Measurements from ENCODE around the gene NEUROD6.
A peak's percentile ranks its signal among the peaks of the same experiment; 100 is the strongest.

The NEUROD6 gene

DNA sequence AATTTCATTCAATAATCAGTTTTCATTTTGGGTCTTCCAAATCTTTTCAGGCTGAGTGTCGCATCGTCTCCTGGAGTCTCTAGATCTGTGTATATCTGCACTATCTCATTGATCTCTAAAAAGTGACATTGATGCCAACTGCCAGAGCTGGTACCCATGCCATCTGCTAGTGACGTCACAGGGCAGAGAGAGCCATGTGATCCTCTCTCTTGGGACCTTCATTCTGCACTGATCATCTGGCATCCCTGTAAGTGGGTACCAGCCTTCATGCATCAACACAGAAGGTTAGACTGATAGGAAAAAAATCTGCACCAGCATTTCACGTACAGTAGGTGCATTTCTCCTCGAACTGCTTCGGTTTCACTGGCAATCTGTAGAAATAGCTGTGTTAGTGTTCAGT, at the start of gene NEUROD6:
Gene NEUROD6 (minus strand): TSS at position 124 of the 400 bp plus-strand sequence. CDS start 1,458 bp downstream, outside the sequence.
- no peak for DNase-seq

DNA sequence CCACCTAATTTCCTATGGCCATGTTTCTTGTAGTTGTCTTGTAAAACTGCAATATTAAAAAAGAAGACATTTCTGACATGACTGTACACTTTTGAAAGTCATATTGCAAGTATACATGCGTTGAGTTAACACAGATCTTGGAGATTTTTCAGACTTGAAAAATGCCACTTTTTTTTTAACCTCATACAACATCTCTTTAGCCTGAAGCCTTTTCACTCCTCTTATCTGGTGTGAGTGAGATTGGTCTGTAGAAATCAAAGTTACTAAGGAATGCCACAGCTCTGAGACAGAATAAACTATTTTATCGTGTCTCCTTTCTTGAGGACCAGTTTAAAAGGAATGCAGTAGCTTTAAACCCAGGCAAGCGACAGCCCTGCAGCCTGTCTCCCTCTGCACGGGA, 43.9 kb upstream of the NEUROD6 start:
- DNase-seq: no peak

DNA sequence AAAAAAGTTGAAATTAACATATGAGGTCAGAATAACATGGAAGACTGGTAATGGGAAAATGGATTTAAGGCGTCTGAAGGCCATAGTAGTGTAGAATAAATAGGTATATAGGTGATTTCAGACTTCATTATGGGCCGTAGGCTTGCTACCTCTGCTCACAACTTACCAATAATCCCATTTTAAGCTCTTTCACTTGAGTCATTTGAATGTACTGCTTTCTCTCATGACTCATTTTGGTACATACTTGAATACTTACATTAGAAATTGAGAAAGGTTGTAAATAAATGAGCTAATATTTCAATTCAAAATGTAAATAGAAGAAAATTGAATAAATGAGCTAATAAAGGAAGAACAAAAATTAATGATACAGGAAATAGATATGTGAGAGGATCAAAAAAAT, 42.2 kb upstream of the NEUROD6 start:
- DNase-seq: no peak

DNA sequence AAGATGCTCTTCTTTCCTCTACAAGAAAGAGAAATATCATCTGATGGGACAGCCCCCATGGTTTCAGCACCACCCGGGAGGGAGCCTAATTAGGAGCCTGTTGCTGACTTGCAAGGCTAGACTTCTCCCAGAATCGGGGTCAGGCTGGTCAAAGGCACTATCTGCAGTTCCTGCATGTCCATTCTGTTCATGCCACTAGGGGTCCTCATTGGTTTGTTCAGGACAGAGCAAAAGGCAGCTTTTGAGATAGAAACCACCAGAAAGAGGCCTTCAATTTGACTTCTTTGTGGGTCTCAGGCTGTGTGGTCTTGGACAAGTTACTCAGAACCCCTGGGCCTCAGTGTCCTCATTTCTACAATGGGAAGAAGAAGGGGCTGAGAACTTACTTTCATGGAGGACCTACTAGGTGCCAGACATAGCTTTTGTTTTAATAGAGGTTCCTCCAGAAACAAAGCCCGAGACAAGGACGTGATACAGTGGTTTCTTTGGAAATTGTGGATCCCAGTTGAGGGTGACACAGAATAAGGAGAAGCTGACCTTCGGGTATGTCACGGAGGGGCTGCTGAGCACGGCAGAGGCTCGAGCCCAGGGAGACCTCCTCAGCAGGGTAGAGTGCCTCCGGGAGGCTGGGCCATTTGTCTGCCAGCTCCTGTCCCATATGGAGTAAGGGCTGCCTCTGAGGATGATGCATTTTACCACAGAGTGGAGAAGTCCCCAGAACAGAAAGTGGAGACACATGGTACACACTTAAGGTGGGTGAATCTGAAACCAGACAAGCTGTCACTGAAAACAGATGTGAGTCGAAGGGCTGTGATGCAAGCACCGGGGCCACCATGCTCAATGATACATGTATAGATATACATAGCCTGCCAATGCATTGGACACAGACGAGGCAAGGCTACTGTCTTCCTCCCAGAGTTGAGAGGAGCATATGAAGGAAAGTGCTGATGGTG, 33.1 kb upstream of the NEUROD6 start:
- DNase-seq: peak; percentile 5 to 40

DNA sequence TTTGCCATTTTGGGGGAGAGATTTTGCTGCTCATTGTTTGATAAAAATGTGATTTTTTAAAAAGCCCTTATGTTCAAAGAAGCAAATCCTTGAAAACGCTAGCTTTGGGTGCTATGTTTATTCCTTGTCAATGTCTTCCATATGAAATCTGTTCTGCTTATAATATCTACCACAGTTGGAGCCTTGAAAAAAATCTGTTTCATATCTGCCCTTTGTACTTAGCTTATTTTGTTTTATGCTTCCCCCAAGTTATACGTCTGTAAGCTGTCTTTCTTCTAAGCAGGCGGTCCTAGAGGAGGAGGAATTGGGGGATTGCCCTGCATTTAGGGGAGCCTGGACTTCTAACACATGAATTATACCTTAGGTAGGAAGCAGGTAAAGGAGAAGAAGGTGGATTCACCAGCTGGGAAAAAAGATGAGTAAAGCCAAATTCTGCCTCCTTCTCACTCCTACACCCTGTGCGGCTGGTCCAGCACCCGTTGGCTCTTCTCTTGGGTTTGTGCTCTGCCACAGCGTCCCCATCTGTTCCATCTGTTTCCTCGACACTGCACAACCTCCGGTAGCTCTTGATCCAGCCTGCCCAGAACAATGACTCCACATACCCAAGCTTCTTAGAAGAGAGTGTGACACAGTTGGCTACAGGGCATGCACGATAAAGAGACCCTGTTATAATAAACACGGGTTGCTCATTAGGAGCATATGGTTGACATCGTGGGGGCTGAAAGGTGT, 31.9 kb upstream of the NEUROD6 start:
- DNase-seq: no peak

DNA sequence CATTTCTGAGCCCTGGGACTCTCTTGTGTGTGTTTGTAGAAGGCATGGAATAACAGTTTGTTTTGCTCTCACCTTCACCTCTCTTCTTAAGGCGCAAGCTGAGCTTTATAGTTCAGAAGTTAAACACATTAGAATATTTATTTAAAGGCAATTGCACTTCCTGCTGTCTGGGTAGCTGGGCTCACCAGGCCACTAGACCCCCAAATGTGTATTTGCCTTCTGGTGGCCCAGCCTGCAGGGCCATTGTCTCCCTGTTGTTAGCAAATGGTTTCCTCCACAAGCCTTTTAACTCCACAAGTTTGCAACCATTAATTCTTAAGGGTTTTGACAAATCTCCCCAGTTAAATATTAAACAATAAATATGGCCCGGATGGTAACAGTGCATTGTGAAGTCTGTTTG, 31.1 kb upstream of the NEUROD6 start:
- no peak for DNase-seq

DNA sequence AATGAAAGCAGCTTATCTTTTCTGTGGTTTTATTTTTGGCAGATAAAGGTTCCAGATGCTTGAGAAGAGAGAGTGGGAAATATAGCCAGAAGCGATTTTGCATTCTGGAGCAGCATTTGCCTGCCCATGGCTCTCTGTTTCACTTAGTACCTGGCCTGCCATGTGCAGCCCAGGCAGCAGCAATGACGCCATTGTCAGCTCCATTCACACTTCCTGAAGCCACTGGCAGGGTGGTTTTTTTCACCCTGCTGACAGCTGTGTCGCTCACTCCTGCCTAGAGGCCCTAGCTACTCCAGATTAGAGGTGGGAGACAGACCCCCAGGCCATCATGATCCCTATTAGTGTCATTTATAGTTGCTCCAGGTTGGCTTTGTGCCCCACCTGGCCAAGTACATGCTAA, 30.1 kb upstream of the NEUROD6 start:
- no peak for DNase-seq

DNA sequence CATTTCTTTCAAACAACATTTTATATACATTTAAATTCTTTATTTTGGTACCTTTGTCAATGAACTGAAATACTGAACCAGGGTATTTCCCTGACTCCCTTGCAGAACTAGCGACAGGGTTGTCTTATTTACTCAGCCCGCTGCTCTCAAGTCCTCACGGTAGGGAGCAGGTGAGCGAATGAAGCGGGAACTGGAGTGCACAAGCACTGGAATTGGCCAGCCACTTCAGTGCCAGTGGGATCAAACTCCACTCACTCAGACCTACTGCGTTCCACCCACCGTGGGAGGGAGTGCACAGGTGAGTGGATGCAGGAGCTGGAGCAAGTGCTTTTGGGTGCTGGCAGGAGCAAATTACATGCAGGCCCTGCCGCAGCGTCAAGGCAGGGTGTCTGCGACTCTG, 28.1 kb upstream of the NEUROD6 start:
- DNase-seq: no peak

DNA sequence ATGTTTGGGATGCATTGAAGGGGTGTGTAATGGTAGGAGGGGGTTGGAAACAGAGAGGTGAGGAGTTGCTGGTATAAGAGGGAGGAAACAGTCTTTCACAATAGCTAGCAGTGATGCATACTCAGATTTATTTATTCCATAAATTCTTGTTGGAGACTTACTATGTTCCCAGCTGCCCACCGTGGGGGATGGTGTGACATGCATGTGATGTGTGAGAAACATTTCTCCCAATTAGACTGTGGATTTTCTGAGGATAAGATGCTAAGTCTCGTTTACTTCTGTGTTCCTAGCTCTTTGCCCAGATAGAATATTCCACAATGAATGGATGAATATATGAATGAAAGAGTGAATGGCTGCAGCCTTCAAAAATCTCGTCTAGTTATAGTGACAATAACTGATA, 23.0 kb upstream of the NEUROD6 start:
- DNase-seq: no peak

DNA sequence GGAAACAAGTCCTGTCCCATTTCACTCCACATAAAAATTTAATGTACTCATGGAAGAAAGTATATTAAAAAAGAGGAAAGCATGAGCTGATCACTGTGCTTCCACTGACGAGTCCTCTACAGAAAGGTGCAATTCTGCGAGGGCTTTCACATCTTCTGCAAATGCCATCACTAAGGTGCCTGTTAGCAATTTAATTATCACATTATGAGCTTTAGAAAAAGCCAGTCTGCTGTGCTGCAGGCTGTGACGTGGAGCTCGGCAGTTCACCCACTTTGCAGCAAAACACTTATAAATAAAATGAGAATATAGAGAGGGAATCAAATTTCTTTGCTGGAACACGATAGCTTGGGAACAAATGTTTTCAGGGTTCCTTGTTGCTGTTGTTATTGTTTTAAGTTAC, 22.5 kb upstream of the NEUROD6 start:
- DNase-seq: no peak

DNA sequence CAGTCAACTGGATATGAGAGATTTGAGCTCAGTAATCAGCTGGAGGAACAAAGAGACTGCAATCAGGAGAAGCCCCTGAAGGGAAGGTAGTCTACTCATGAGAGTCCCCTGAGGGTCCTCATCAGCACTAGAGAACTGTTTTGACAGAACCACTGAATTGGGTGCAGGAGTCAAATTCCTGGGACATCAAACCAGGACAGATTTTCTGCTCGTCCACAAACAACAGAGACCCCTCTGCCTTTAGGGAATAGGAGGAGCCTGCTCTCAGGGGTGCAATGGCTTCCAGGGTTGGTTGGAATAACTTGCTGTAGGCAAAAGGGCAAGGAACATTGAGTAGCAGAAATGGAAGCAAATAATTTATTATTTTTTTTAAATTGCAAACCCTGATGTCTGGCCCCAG, 21.9 kb upstream of the NEUROD6 start:
- no peak for DNase-seq

DNA sequence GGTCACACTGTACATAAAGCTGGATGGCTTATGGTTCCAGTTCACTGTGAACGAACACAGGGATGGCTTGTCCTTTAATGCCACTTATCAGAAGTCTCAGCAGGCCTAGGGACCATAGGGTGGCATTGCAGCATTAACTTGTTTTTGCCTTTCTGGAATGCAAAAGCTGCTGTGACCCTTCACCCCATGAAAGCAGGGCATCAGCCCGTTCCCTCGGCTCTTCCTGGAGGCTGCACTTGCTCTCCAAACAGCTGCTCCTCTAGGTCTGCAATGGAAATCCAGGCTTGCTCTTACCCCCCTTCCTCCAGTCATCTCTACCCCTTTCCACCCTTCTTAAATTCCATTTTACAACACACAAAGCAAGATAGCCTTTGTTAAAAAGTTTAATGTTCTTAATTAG, 17.9 kb upstream of the NEUROD6 start:
- no peak for DNase-seq

DNA sequence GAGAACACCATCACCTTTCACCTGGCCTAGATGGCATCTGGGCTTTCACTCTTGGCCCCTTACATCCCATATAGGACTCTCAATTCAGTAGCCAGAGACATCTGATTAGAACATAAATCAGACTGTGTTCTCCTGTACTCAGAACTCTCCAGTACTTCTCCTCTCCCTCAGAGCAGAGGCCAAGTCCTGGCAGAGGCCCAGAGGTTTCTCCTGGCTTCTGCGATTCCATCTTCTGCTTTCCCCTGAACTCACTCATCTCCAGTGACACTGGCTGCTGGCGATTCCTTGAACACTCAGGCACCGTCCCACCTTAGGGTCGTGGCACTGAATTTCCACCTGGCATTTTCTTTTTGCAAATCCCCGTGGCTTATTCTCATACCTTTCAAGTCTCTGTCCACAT, 4.9 kb upstream of the NEUROD6 start:
- no peak for DNase-seq

DNA sequence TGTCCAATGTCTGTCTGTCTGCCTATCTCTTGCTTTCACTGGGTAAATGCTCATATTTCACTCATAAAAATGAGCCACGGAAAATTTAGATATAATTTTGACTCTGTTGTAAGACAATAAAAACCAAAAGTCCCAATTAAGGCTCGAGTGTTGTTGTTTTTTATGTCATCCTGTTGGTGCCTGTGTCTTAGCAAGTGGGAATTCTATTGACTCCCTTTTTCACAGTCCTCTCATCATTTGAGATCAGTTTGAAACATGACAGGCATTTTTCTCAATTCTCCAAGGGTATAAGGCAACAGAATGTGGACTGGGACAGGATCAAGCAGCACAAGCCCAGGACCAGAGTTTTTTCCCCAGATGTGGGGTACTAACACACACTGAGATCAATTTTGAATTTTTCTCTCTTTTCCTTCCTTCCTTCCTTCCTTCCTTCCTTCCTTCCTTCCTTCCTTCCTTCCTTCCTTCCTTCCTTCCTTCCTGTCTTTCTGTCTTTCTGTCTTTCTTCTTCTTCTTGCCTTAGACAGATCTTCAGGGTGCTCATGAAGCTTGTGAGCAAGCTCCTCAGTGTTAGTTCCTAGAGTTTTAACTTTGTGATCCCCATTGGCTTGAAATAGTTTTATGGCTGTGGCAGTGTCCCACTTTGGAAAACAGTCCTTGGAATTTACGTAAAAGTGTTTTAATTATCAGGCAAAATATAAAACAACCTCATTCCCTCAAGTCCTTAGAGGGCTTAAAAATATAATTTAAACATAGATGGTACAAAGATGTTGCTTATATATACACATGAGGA, 3.2 kb upstream of the NEUROD6 start:
- DNase-seq: no peak

DNA sequence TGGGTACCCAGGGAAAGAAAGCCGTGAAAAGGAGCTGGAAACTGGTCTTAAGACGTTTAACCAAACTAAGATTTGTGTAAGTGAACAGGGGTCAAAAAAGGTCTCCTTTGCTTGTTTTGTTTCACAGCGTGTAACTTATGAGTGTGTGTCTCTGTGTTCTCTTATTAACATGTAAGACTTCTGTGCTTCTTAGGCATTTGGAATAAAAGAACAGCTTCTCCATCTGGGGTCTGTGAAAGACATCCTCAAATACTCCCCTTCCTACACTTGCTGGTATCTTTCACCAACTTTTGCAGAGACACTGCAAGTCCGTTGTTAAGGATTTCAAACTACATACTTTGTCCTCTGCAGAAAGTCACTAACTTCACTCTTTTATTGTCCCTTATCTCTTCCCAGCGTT, 615 bp upstream of the NEUROD6 start:
- no peak for DNase-seq

DNA sequence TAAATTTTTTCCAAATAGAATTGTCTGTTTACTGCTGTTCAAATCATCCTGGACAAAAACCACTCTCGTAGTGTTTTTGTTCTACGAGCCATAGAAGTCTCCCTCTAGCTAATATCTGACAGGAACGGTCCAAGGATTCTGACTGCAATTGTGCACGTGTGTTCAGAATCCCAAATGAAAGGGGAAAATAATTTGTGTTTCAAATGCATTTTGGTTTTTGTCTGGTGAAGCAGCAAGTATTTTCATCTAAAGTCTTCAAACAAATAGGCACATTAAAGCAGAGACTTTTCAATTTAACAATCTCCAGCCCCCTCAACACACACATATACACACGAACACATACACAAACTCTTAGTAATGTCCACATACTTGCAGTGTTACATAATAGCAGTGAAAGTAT, 475 bp downstream of the NEUROD6 start:
- no peak for DNase-seq

DNA sequence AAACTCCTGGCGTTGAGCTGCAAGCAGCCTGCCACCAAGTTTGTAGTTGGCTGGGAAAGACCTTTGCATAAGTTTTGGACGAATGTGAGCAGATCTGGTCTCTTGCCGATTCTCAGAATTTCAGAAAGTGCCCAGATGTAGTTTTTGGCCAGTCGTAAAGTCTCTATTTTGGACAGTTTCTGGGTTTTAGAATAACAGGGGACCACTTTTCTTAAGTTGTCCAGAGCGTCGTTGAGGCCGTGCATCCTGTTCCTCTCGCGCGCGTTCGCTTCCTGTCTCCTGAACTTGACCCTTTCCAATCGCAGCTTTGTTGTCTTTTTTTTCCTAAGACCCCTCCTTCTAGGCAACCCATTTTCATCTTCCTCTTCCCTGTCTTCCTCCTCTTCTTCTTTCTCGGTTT, 1.8 kb downstream of the NEUROD6 start:
- no peak for DNase-seq

DNA sequence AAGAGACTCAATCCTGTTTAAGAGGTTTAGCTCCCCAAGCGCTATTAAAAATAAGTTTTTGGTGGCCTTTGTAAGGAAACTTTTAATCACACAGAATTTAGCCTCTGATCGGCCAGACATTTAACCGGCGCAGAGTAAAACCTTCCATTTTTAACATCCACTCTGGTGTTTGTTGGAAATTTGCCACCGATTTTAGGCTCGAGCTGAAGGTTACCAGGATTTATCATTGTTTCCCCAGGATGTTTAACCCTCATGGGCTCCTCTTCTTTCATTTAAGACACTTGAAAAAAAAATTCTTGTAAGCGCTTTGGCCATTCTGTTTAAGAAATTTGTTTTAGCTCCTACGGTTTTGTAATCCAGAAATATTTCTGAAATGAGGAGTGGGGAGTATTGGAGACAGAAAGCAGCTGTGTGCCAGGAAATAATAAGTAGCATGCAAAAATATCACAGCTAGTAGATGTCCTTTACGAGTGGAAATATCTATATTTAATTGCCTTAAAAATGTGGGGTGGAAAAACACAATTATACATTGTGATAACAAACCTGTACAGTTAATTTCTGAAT, 3.4 kb downstream of the NEUROD6 start:
- no peak for DNase-seq

DNA sequence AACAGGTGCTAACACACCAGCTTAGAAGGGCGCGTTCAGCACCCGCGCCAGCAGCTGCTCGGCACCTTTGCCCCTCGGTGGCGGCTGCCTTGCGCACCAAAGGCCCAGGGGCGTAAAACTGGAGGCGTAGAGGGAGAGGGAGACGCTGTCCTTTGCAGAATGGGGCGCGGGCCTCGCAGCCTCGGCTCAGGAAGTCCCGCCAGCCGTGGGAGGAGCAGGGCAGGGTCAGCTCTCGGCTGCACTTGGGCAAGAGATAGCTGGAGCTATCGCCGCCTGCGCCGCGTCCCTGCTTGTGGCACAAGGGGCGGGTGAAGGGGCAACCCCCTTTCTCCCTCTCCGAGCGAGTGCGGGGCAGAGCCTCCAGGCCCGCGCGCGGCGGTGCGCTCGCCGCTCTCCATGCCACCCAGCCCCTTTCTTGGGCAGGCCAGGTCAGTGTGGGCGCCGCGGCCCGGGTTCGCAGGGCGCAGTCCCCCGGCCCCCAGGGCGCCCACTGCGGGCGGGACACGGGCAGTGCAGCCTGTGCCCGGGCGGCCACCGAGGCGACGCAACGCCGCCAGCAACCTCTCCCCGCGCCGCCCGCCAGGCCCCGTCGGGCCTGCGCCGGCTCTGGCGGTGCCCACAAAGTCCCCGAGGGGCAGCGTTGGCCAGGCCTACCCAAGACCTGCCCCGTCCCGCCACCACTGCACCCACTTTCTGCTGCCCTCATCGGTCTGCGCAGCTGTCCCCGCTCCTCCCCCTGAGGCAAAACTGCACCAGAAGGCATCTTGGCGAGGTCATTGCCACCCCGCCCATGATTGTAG, 4.1 kb downstream of the NEUROD6 start:
- no peak for DNase-seq

DNA sequence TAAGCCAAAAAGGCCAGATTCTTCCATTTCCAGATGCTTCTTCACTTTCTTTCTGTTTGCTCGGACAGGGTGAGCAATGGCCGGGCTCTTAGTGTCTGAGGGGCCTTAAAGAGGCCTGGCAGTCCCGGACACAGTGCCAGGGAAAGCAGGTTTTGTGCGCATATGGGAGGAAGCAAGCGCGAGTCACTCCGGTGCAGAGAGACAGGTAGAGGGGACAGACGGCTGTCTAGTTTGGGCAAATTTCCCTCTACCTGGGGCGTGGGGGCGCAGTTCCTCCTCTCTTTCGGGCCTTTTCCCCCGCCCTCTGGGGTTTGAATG, 4.7 kb downstream of the NEUROD6 start:
- no peak for DNase-seq

DNA sequence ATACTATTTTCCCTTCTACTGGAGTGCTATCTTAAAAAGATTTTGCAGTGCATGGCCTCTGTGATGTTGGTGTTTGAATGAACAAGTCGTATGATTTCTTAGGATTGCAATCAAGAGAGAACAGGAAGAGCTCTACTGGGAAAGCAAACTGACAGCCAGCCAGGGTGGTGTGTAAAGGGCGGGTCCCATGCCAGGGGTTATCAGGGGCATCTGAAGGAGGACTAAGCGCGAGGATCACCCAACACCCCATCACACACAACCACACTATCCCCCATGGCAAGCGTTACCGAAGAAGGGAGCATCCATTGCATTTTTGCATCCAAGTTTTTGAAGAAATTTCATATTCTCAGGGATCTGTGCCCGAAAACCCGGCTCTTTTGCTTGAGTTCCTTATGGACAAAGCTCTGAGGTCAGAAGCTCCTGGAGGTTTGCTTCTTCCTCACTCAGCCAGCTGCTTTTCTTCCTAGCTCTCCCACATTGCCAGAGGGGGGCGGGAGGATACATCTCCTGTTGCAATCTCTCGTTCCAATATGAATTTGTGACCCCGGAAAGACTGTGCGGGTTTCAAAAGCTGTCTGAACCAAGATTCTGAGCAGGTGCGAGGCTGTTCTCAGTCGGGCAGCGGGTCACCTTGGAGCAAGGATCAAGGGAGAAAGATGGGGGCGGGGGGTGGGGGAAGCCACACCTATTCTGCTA, 5.2 kb downstream of the NEUROD6 start:
- DNase-seq: no peak

DNA sequence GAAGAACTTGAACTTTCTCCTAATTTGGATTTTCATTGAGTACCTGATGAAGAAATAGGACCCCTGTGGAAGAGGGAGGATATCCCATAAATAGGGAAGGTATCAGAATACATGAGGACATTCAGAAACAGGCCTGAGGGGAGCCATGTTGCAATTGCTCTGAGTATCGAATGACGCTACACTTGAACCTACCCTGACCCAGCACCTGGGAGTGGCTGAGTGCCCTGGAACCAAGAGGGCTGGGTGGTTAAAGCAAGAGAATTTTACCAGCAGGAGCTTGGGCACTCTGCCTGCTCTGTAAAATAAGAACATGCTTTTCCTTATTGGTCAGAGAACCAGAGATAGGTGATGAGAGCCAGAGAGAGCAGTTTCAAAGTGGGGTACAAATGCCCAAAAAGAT, 7.2 kb downstream of the NEUROD6 start:
- DNase-seq: no peak
